ENCODE results near the gene CTXND2.

DNA sequence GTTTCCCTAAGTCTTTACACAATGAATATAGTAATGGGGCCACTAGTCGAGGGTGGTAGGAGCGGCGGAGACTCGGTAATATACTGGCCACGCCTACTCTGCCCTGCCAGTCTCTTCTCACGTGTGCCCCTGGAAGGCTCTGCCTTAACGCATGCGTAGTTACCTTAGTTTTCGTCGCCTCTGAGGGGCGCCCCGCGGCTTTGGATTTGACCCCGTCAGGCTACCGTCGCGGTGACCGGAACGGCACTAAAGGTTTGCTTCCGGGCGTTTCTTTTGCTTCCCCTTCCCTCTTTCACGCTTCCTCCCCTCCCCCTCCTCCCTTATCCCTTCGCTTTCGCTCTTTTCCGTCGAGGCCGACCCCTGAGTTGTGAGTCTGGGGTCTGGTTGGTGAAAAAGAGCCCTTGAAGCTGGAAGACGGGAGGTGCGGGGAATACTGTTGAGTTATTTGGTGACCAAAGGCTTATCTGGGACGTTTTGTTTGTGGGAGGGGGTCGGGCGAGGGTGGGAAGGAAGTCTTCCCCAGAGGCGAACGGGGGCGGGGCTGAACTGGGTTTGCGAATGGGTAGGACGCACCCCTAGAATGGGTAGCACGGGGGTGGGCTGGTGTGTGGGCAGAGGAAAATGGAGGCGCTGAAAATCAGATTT, 39.3 kb downstream of the CTXND2 start, which contains the start of gene SETDB1:
- TF ChIP-seq, protein P1, sequence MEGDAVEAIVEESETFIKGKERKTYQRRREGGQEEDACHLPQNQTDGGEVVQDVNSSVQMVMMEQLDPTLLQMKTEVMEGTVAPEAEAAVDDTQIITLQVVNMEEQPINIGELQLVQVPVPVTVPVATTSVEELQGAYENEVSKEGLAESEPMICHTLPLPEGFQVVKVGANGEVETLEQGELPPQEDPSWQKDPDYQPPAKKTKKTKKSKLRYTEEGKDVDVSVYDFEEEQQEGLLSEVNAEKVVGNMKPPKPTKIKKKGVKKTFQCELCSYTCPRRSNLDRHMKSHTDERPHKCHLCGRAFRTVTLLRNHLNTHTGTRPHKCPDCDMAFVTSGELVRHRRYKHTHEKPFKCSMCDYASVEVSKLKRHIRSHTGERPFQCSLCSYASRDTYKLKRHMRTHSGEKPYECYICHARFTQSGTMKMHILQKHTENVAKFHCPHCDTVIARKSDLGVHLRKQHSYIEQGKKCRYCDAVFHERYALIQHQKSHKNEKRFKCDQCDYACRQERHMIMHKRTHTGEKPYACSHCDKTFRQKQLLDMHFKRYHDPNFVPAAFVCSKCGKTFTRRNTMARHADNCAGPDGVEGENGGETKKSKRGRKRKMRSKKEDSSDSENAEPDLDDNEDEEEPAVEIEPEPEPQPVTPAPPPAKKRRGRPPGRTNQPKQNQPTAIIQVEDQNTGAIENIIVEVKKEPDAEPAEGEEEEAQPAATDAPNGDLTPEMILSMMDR (IDR thresholded peaks at IDR 0.05), result peak in 2 of 5 experiments; percentile 17 to 41
- TF ChIP-seq POLR2A (IDR thresholded peaks at IDR 0.05), result peak in 1 of 2 donors; percentile 49

All from tibial nerve (tissue), 3 donors.